Measurements from ENCODE around the gene ZNF100.

GRCh38 chr19:21691661-21692060, 75.7 kb downstream of the ZNF100 start:
- TF ChIP-seq POLR2A (IDR thresholded peaks at IDR 0.05) (no peak), CTCF (IDR thresholded peaks at IDR 0.05) (no peak), POLR2AphosphoS5 (IDR thresholded peaks at IDR 0.05; ENCODE audit: insufficient read depth in 1 of 2, low read depth in 1 of 2) (no peak)

All from vagina (tissue), 2 donors.